WERI-Rb-1 (cell line): ENCODE results near the gene AMER3.

Source experiments
- DNase-seq: peaks from one replicate; pipeline ENCODE4 v3.0.0-alpha.2; 2020
- H3K27ac ChIP-seq: fragments of 250-450 bp; sonication (Bioruptor Pico); 2 replicates; pipeline ENCODE4 v1.5.1; 2020; ENCODE audit warnings: mild to moderate bottlenecking, moderate library complexity
- H3K27me3 ChIP-seq: fragments of 250-450 bp; sonication (Bioruptor Pico); 2 replicates; pipeline ENCODE4 v1.5.1; 2021; ENCODE audit warnings: mild to moderate bottlenecking, low read depth, moderate library complexity; ENCODE audit not compliant: insufficient read depth, severe bottlenecking
- H3K36me3 ChIP-seq: fragments of 250-450 bp; sonication (Bioruptor Pico); 2 replicates; pipeline ENCODE4 v1.5.1; 2020; ENCODE audit warnings: mild to moderate bottlenecking, moderate library complexity
- H3K4me3 ChIP-seq: 2 replicates; pipeline ENCODE4 v1.5.1; 2011; ENCODE audit warnings: low read depth, mild to moderate bottlenecking, control low read depth, low read length
- H3K9me3 ChIP-seq: fragments of 250-450 bp; sonication (Bioruptor Pico); 2 replicates; pipeline ENCODE4 v1.5.1; 2021; ENCODE audit warnings: mild to moderate bottlenecking, moderate library complexity; ENCODE audit not compliant: severe bottlenecking
- TF ChIP-seq, protein P1 (sequence below): IDR thresholded peaks from 2 replicates; pipeline ENCODE4 v1.5.1; 2011; ENCODE audit warnings: low read depth, mild to moderate bottlenecking, control low read depth, inconsistent platforms, low read length

AMER3 gene

DNA sequence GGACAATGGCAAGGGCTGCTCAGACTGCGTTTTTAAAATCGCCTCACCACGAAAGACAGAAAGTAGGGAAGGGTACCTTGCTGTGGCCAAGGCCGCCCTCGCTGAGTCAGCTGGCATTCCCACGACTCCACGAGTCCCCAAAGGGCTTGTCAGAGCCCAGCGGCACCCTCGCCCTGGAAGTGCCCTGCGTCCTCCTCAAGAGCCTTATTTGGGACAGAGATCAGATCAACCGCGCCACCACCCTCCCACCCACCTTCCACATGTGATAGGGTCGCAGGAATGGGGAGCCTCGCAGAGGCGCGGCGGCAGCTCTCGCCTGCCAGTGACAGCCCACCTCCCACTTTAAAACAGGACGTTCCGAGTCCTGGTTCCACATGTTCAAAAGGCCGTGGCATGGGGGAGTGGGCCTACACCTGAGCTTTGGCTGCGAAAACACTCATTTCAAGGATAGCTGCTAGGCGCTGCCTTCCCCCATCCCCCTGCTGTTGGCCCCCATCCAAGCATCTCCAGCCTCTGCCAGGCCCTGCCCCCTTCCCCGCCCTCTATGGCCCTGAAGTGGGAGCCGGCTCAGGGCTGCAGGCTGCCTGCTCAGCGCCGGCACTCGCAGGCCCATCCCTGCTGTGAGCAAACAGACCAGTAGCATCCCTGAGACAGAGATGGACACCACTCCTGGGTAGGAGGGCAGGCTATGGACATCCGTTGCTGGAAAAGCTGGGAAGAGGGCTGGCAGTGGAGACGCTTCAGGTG lies 43.3 kb downstream of the AMER3 start:
- Histone ChIP-seq H3K36me3 (peaks cover 3% of the 10 kb centered on the region; the same call in 1 of the 2 replicates), H3K27ac (peak overlapping the region; percentile 40; the same call in 1 of the 2 replicates), H3K9me3 (no peaks in the 10 kb centered on the region), H3K27me3 (no peaks in the 10 kb centered on the region), H3K4me3 (peak overlapping the region; percentile 79)
- no peak for DNase-seq
- TF ChIP-seq, protein P1, sequence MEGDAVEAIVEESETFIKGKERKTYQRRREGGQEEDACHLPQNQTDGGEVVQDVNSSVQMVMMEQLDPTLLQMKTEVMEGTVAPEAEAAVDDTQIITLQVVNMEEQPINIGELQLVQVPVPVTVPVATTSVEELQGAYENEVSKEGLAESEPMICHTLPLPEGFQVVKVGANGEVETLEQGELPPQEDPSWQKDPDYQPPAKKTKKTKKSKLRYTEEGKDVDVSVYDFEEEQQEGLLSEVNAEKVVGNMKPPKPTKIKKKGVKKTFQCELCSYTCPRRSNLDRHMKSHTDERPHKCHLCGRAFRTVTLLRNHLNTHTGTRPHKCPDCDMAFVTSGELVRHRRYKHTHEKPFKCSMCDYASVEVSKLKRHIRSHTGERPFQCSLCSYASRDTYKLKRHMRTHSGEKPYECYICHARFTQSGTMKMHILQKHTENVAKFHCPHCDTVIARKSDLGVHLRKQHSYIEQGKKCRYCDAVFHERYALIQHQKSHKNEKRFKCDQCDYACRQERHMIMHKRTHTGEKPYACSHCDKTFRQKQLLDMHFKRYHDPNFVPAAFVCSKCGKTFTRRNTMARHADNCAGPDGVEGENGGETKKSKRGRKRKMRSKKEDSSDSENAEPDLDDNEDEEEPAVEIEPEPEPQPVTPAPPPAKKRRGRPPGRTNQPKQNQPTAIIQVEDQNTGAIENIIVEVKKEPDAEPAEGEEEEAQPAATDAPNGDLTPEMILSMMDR: no peak

DNA sequence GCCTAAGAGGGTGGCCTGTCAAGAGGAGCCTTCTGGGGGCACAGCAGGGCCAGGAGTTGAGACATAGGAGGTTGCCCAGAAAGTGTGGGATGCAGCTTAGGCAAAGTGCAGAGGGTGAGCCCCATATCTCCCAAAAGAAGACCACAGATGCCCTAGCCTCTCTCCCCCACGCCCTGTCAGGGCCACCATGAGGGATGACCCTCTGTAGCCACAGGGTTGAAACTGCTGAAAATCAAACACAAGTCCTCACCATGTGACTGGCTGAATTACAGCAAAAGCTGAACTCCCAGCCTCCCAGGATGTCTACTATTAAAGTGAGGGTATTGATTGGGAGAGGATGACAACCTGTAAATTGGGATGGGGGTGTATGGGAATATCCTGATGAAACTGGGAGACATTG lies 44.0 kb downstream of the AMER3 start:
- no peak for DNase-seq
- Histone ChIP-seq H3K4me3 (no peak overlapping the region), H3K27ac (no peak overlapping the region), H3K9me3 (no peaks in the 10 kb centered on the region), H3K36me3 (peaks cover 3% of the 10 kb centered on the region; the same call in 1 of the 2 replicates), H3K27me3 (no peaks in the 10 kb centered on the region)
- TF ChIP-seq, protein P1: no peak

DNA sequence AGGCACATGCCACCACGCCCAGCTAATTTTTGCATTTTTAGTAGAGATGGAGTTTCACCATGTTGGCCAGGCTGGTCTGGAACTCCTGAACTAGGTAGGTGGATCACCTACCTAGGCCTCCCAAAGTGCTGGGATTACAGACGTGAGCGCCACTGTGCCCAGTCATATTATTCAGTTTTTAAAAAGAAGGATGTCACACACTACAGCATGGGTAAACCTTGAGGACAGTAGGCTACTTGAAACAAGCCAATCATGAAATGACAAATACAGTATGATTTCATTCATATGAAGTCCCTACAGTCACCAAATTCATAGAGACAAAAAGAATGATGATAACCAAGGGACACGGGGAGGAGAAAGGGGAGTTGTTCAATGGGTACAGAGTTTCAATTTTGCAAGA lies 50.3 kb downstream of the AMER3 start:
- no peak for DNase-seq
- Histone ChIP-seq H3K27ac (no peak overlapping the region), H3K4me3 (no peak overlapping the region), H3K9me3 (no peaks in the 10 kb centered on the region), H3K36me3 (no peaks in the 10 kb centered on the region), H3K27me3 (no peaks in the 10 kb centered on the region)
- TF ChIP-seq, protein P1: no peak

DNA sequence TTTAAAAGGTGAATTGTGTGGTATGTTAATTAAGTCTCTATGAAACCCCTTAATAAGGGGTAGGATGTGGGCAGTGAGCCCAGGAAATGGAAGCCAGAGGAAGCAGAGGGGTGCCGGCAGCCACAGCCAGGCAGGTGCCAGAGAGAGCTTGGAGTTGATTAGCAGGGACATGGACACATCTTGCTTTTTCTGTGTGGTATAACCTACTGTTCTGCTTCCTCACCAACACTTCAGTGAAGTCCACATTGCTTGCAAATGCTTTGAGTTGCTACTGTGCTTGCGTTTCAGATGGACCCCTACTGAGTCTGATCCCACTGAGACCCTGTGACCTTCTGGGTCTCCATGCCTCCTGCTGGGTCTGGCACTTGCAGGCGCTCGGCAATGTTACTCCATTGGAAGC lies 51.0 kb downstream of the AMER3 start:
- Histone ChIP-seq H3K27ac (no peak overlapping the region), H3K36me3 (no peaks in the 10 kb centered on the region)
- no peak for DNase-seq

DNA sequence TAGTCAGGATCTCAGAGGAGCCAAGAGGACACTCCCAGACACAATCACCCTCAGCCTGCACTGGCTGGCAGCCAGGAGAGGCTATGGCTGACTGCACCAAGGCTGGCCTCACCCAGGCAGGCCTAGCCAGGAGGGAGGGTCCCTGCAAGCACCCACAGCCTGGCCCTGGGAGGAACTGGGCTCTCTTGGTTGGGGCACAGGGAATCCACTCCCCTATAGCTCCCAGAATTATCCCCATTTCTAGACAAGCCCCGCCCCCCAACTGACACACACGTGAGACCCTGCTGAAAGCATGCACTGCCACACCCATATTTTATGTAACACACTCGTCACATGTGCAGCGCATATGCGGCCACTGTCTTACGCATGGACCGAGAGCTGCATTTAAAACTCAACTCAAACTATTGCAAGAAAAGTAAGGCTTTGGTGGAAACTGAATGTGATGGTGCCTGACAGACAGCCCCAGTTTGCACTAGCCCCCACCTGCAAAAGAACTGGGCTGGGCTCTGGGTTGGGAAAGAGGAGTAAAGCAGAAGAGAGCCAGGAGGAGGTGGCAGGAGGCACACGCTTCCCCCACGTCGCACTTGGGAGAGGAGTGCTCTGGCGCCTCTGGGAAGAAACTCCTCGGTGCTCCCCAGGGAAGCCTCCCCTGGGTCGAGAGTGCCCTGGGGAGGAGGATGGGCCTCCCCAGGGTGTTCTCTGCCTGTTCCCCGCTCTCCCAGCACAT lies 52.5 kb downstream of the AMER3 start:
- no peaks in the 10 kb centered on the region for H3K9me3 ChIP-seq
- no peak for DNase-seq
- TF ChIP-seq, protein P1: no peak
- H3K36me3 ChIP-seq: no peaks in the 10 kb centered on the region
- H3K4me3 ChIP-seq: no peak overlapping the region
- no peak overlapping the region for H3K27ac ChIP-seq
- no peaks in the 10 kb centered on the region for H3K27me3 ChIP-seq

More for the DNA sequence above, 51.0 kb downstream of the AMER3 start:
- Histone ChIP-seq H3K9me3 (no peaks in the 10 kb centered on the region), H3K4me3 (no peak overlapping the region), H3K27me3 (no peaks in the 10 kb centered on the region)
- TF ChIP-seq, protein P1: no peak
